ENCODE results near the gene BEST4.

Gene BEST4

GRCh38 chr1:44831516-44831915, 43.5 kb upstream of the BEST4 start:
- TF ChIP-seq SIN3A (IDR thresholded peaks at IDR 0.05; ENCODE audit: borderline replicate concordance, insufficient read depth, low read length), result no peak
- no peak for TF ChIP-seq POLR2AphosphoS5 (IDR thresholded peaks at IDR 0.05; ENCODE audit: low read depth, low read length)
- TF ChIP-seq REST (IDR thresholded peaks at IDR 0.05; ENCODE audit: insufficient read depth in 1 of 2, low read depth in 2 of 2, low read length in 2 of 2), result no peak
- no peak for TF ChIP-seq TAF1 (IDR thresholded peaks at IDR 0.05; ENCODE audit: borderline replicate concordance, insufficient read depth, low read length)
- TF ChIP-seq FOXP2 (optimal IDR thresholded peaks at IDR 0.05; ENCODE audit: borderline replicate concordance, extremely low read depth, extremely low read length, insufficient read depth), result no peak

GRCh38 chr1:44830900-44831304, 42.9 kb upstream of the BEST4 start:
- TF ChIP-seq SIN3A (IDR thresholded peaks at IDR 0.05; ENCODE audit: borderline replicate concordance, insufficient read depth, low read length) (no peak), TAF1 (IDR thresholded peaks at IDR 0.05; ENCODE audit: borderline replicate concordance, insufficient read depth, low read length) (no peak), POLR2AphosphoS5 (IDR thresholded peaks at IDR 0.05; ENCODE audit: low read depth, low read length) (no peak), FOXP2 (optimal IDR thresholded peaks at IDR 0.05; ENCODE audit: borderline replicate concordance, extremely low read depth, extremely low read length, insufficient read depth) (no peak), REST (IDR thresholded peaks at IDR 0.05; ENCODE audit: insufficient read depth in 1 of 2, low read depth in 2 of 2, low read length in 2 of 2) (no peak)

GRCh38 chr1:44829506-44830384, 41.8 kb upstream of the BEST4 start:
- TF ChIP-seq TAF1 (IDR thresholded peaks at IDR 0.05; ENCODE audit: borderline replicate concordance, insufficient read depth, low read length) (no peak), FOXP2 (optimal IDR thresholded peaks at IDR 0.05; ENCODE audit: borderline replicate concordance, extremely low read depth, extremely low read length, insufficient read depth) (no peak), REST (IDR thresholded peaks at IDR 0.05; ENCODE audit: insufficient read depth in 1 of 2, low read depth in 2 of 2, low read length in 2 of 2) (no peak), POLR2AphosphoS5 (IDR thresholded peaks at IDR 0.05; ENCODE audit: low read depth, low read length) (no peak), SIN3A (IDR thresholded peaks at IDR 0.05; ENCODE audit: borderline replicate concordance, insufficient read depth, low read length) (no peak)

GRCh38 chr1:44828841-44829440, 41.0 kb upstream of the BEST4 start:
- TF ChIP-seq SIN3A (IDR thresholded peaks at IDR 0.05; ENCODE audit: borderline replicate concordance, insufficient read depth, low read length), result no peak
- no peak for TF ChIP-seq REST (IDR thresholded peaks at IDR 0.05; ENCODE audit: insufficient read depth in 1 of 2, low read depth in 2 of 2, low read length in 2 of 2)
- TF ChIP-seq FOXP2 (optimal IDR thresholded peaks at IDR 0.05; ENCODE audit: borderline replicate concordance, extremely low read depth, extremely low read length, insufficient read depth), result no peak
- TF ChIP-seq POLR2AphosphoS5 (IDR thresholded peaks at IDR 0.05; ENCODE audit: low read depth, low read length), result no peak
- TF ChIP-seq TAF1 (IDR thresholded peaks at IDR 0.05; ENCODE audit: borderline replicate concordance, insufficient read depth, low read length), result no peak

All from PFSK-1 (cell line).